ENCODE results near the gene MOSMO. TPM values are rescaled to one million over a fixed set of nuclear protein-coding genes. Genes with fewer than 3 reads are reported as not detected.

MOSMO gene
- total and polyA plus RNA-seq, 2 donors (not counting 1 experiment from before 2014, with no cell fraction given): 13.0 to 20.2 TPM

- H4K20me1 ChIP-seq (ENCODE audit: control insufficient read depth, insufficient read depth, low read length, poor library complexity, severe bottlenecking): no peaks in the 10 kb centered on the region
- H3K79me2 ChIP-seq (ENCODE audit: control insufficient read depth, insufficient read depth, low read length): no peaks in the 10 kb centered on the region
- Mint-ChIP-seq H3K27me3 (peaks cover 7% of the 10 kb centered on the region), H3K4me1 (no peaks in the 10 kb centered on the region), H3K9me3 (ENCODE audit: insufficient read depth) (no peaks in the 10 kb centered on the region), H3K27ac (no peak overlapping the region), H3K4me3 (no peak overlapping the region)
- H3K27ac ChIP-seq (ENCODE audit: low read length in 2 of 2): no peak overlapping the region
- H3K9me3 ChIP-seq (ENCODE audit: control extremely low read depth in 1 of 3, control insufficient read depth in 2 of 3, insufficient read depth in 1 of 3, low read length in 2 of 3): no peaks in the 10 kb centered on the region
- intact Hi-C loops (cut with micrococcal nuclease): no loop called here
- H3K4me2 ChIP-seq (replicated peaks; ENCODE audit: low read depth, low read length, poor library complexity, severe bottlenecking): no peak overlapping the region
- TF ChIP-seq CTCF (IDR thresholded peaks at IDR 0.05) (peak; percentile 44), EZH2 (IDR thresholded peaks at IDR 0.05; ENCODE audit: borderline replicate concordance, insufficient read depth, low read depth, low read length, poor library complexity, severe bottlenecking) (no peak)
- no peak overlapping the region for H3K4me3 ChIP-seq (ENCODE audit: control extremely low read depth in 1 of 5, extremely low read depth in 1 of 5, insufficient read depth in 1 of 5, low read depth in 2 of 5, low read length in 4 of 5)
- DNase-seq (no peak), ATAC-seq (ENCODE audit: low read depth) (no peak)
- ChIA-PET POLR2A (no interaction called here), CTCF (interaction anchor here (1.0 kb wide), 1 partner anchor 38 kb away, joined by 3 read pairs; no protein-coding TSS in a partner anchor)
- no peaks in the 10 kb centered on the region for H3K27me3 ChIP-seq (replicated peaks in 1 of 4; ENCODE audit: control extremely low read depth in 1 of 4, control insufficient read depth in 3 of 4, insufficient read depth in 4 of 4, low read length in 3 of 4)
- WGBS (ENCODE audit: insufficient coverage): no CpG with 5 or more reads among the region's 2 CpGs
- no peak overlapping the region for H2AFZ ChIP-seq (ENCODE audit: insufficient read depth, low read depth, low read length, poor library complexity, severe bottlenecking)
- no peaks in the 10 kb centered on the region for H3K36me3 ChIP-seq (replicated peaks in 1 of 2; ENCODE audit: control extremely low read depth in 1 of 2, control insufficient read depth in 1 of 2, extremely low read depth in 1 of 2, insufficient read depth in 2 of 2, low read length in 1 of 2)
- H3K9ac ChIP-seq (ENCODE audit: low read length): no peak overlapping the region
- H3K4me1 ChIP-seq (ENCODE audit: control insufficient read depth in 2 of 2, insufficient read depth in 2 of 2, low read length in 2 of 2): no peaks in the 10 kb centered on the region
These were observed 108.3 kb downstream of the MOSMO start for GRCh38 chr16:22116095-22116700.

GRCh38 chr16:22117609-22118008, 109.7 kb downstream of the MOSMO start:
- H3K4me1 Mint-ChIP-seq: peaks cover 2% of the 10 kb centered on the region
- TF ChIP-seq CTCF (IDR thresholded peaks at IDR 0.05) (no peak), EZH2 (IDR thresholded peaks at IDR 0.05; ENCODE audit: borderline replicate concordance, insufficient read depth, low read depth, low read length, poor library complexity, severe bottlenecking) (no peak)
- ChIA-PET CTCF (no interaction called here), POLR2A (no interaction called here)
- ATAC-seq (ENCODE audit: low read depth): no peak
- Histone ChIP-seq H3K4me1 (ENCODE audit: control insufficient read depth in 2 of 2, insufficient read depth in 2 of 2, low read length in 2 of 2) (no peaks in the 10 kb centered on the region), H3K4me2 (replicated peaks; ENCODE audit: low read depth, low read length, poor library complexity, severe bottlenecking) (no peak overlapping the region), H4K20me1 (ENCODE audit: control insufficient read depth, insufficient read depth, low read length, poor library complexity, severe bottlenecking) (no peaks in the 10 kb centered on the region), H2AFZ (ENCODE audit: insufficient read depth, low read depth, low read length, poor library complexity, severe bottlenecking) (no peak overlapping the region), H3K36me3 (replicated peaks in 1 of 2; ENCODE audit: control extremely low read depth in 1 of 2, control insufficient read depth in 1 of 2, extremely low read depth in 1 of 2, insufficient read depth in 2 of 2, low read length in 1 of 2) (no peaks in the 10 kb centered on the region), H3K9ac (ENCODE audit: low read length) (no peak overlapping the region), H3K27me3 (replicated peaks in 1 of 4; ENCODE audit: control extremely low read depth in 1 of 4, control insufficient read depth in 3 of 4, insufficient read depth in 4 of 4, low read length in 3 of 4) (no peaks in the 10 kb centered on the region), H3K79me2 (ENCODE audit: control insufficient read depth, insufficient read depth, low read length) (no peaks in the 10 kb centered on the region), H3K4me3 (ENCODE audit: control extremely low read depth in 1 of 5, extremely low read depth in 1 of 5, insufficient read depth in 1 of 5, low read depth in 2 of 5, low read length in 4 of 5) (no peak overlapping the region), H3K27ac (ENCODE audit: low read length in 2 of 2) (no peak overlapping the region), H3K9me3 (ENCODE audit: control extremely low read depth in 1 of 3, control insufficient read depth in 2 of 3, insufficient read depth in 1 of 3, low read length in 2 of 3) (no peaks in the 10 kb centered on the region)
- H3K4me3 Mint-ChIP-seq: no peak overlapping the region
- intact Hi-C loops (cut with micrococcal nuclease): no loop called here
- H3K27me3 Mint-ChIP-seq: no peaks in the 10 kb centered on the region
- WGBS (ENCODE audit: insufficient coverage): no CpG with 5 or more reads among the region's 2 CpGs
- DNase-seq: no peak
- H3K27ac Mint-ChIP-seq: no peak overlapping the region
- no peaks in the 10 kb centered on the region for H3K9me3 Mint-ChIP-seq (ENCODE audit: insufficient read depth)
